Skeletal muscle tissue (tissue), 4 donors: Measurements from ENCODE around the gene ZRANB1. TPM values are rescaled to one million over a fixed set of nuclear protein-coding genes. Genes with fewer than 3 reads are reported as not detected.

Source experiments
- H3K27ac ChIP-seq: one replicate; pipeline ENCODE4 v1.7.0; 2013; ENCODE audit warnings: mild to moderate bottlenecking, low read depth, low read length, inconsistent platforms
- H3K27me3 ChIP-seq, 3 donors: one replicate each; pipeline ENCODE4 v1.7.0; 2013; ENCODE audit warnings: low read length in 3 of 3; ENCODE audit not compliant: control insufficient read depth in 3 of 3, insufficient read depth in 3 of 3
- H3K36me3 ChIP-seq, 3 donors: one replicate each; pipeline ENCODE4 v1.7.0; 2013; ENCODE audit warnings: low read length in 3 of 3; ENCODE audit not compliant: control insufficient read depth in 3 of 3, insufficient read depth in 3 of 3
- H3K4me1 ChIP-seq, 3 donors: one replicate each; pipeline ENCODE4 v1.7.0; 2013; ENCODE audit warnings: low read length in 3 of 3, mild to moderate bottlenecking in 3 of 3; ENCODE audit not compliant: control insufficient read depth in 3 of 3, insufficient read depth in 3 of 3
- H3K4me3 ChIP-seq, 3 donors: one replicate each; pipeline ENCODE4 v1.7.0; 2013; ENCODE audit warnings: low read length in 3 of 3
- H3K9ac ChIP-seq, 3 donors: one replicate each; pipeline ENCODE4 v1.7.0; 2013; ENCODE audit warnings: low read length in 3 of 3, mild to moderate bottlenecking in 3 of 3, moderate library complexity in 2 of 3, low read depth in 1 of 3
- H3K9me3 ChIP-seq, 3 donors: one replicate each; pipeline ENCODE4 v1.7.0; 2013; ENCODE audit warnings: low read length in 3 of 3; ENCODE audit not compliant: control insufficient read depth in 3 of 3
- total RNA-seq: library from RNA; depleted of rRNA; stranded (reverse); fragments of >200 nt; gene quantifications from one replicate; pipeline ENCODE4 v1.2.3, GENCODE V29; 2014
- donor health status: Osteomylitis.

Gene ZRANB1
- total RNA-seq, 1 donor from 2014 or later = 36.5 TPM

- no peaks in the 10 kb centered on the region for H3K27me3 ChIP-seq
- peaks cover 12 to 26% (median 19%) of the 10 kb centered on the region in 3 donors for H3K4me1 ChIP-seq
- H3K4me3 ChIP-seq = no peak overlapping the region
- peaks cover 35 to 55% (median 54%) of the 10 kb centered on the region in 3 donors for H3K36me3 ChIP-seq
- H3K9ac ChIP-seq = no peak overlapping the region
- H3K27ac ChIP-seq = no peak overlapping the region
- no peaks in the 10 kb centered on the region for H3K9me3 ChIP-seq
Measured at GRCh38 chr10:124989526-124989925, 47.6 kb downstream of the ZRANB1 start.

- Histone ChIP-seq H3K36me3 (peaks cover 38 to 56% (median 53%) of the 10 kb centered on the region in 3 donors), H3K9ac (peak overlapping the region in 1 of 3 donors; percentile 9), H3K27ac (no peak overlapping the region), H3K4me3 (no peak overlapping the region), H3K4me1 (peaks cover 12 to 38% (median 19%) of the 10 kb centered on the region in 3 donors), H3K9me3 (no peaks in the 10 kb centered on the region), H3K27me3 (no peaks in the 10 kb centered on the region)
Measured at GRCh38 chr10:124990671-124991625, 49.0 kb downstream of the ZRANB1 start.

GRCh38 chr10:124991835-124992234 is 49.9 kb downstream of the ZRANB1 start:
- Histone ChIP-seq H3K9me3 (no peaks in the 10 kb centered on the region), H3K27me3 (no peaks in the 10 kb centered on the region), H3K4me3 (no peak overlapping the region), H3K4me1 (peaks cover 12 to 38% (median 19%) of the 10 kb centered on the region in 3 donors), H3K27ac (no peak overlapping the region), H3K9ac (no peak overlapping the region), H3K36me3 (peaks cover 40 to 59% (median 51%) of the 10 kb centered on the region in 3 donors)

- Histone ChIP-seq H3K9ac (no peak overlapping the region), H3K4me3 (no peak overlapping the region), H3K9me3 (no peaks in the 10 kb centered on the region), H3K36me3 (peaks cover 47 to 68% (median 56%) of the 10 kb centered on the region in 3 donors), H3K27me3 (no peaks in the 10 kb centered on the region), H3K4me1 (peaks cover 12 to 38% (median 19%) of the 10 kb centered on the region in 3 donors), H3K27ac (no peak overlapping the region)
Measured at GRCh38 chr10:124992462-124993344, 50.8 kb downstream of the ZRANB1 start.

GRCh38 chr10:124993345-124993708 is 51.4 kb downstream of the ZRANB1 start:
- Histone ChIP-seq H3K27ac (no peak overlapping the region), H3K4me1 (peaks cover 12 to 38% (median 20%) of the 10 kb centered on the region in 3 donors), H3K9ac (no peak overlapping the region), H3K27me3 (no peaks in the 10 kb centered on the region), H3K9me3 (no peaks in the 10 kb centered on the region), H3K4me3 (no peak overlapping the region), H3K36me3 (peaks cover 54 to 70% (median 56%) of the 10 kb centered on the region in 3 donors)

- Histone ChIP-seq H3K4me3 (no peak overlapping the region), H3K9me3 (no peaks in the 10 kb centered on the region), H3K27ac (no peak overlapping the region), H3K4me1 (peaks cover 15 to 42% (median 25%) of the 10 kb centered on the region in 3 donors), H3K9ac (no peak overlapping the region), H3K27me3 (no peaks in the 10 kb centered on the region), H3K36me3 (peaks cover 54 to 70% (median 57%) of the 10 kb centered on the region in 3 donors)
Measured at GRCh38 chr10:124993736-124994451, 52.0 kb downstream of the ZRANB1 start.

GRCh38 chr10:124994573-124995473 is 52.9 kb downstream of the ZRANB1 start:
- H3K9ac ChIP-seq = peak overlapping the region in 1 of 3 donors; percentile 50
- H3K36me3 ChIP-seq = peaks cover 54 to 65% (median 58%) of the 10 kb centered on the region in 3 donors
- no peaks in the 10 kb centered on the region for H3K9me3 ChIP-seq
- H3K27ac ChIP-seq = no peak overlapping the region
- peaks cover 24 to 47% (median 34%) of the 10 kb centered on the region in 3 donors for H3K4me1 ChIP-seq
- H3K27me3 ChIP-seq = no peaks in the 10 kb centered on the region
- H3K4me3 ChIP-seq = no peak overlapping the region

GRCh38 chr10:124995605-124996004 is 53.7 kb downstream of the ZRANB1 start:
- Histone ChIP-seq H3K27me3 (no peaks in the 10 kb centered on the region), H3K9me3 (no peaks in the 10 kb centered on the region), H3K27ac (no peak overlapping the region), H3K9ac (peak overlapping the region in 1 of 3 donors; percentile 50), H3K4me1 (peaks cover 28 to 51% (median 40%) of the 10 kb centered on the region in 3 donors), H3K4me3 (no peak overlapping the region), H3K36me3 (peaks cover 57 to 63% (median 58%) of the 10 kb centered on the region in 3 donors)
